Nephron progenitor cell (in vitro differentiated cells): Measurements from ENCODE around the gene PLXDC1.

ENCODE experiments used
- DNase-seq: peaks from one replicate; pipeline ENCODE4 v3.0.0; 2021
- H3K27ac Mint-ChIP-seq: 2 replicates; pipeline ENCODE4 v1.8.0; 2021; ENCODE audit warnings: mild to moderate bottlenecking, moderate library complexity, mixed read lengths
- H3K27me3 Mint-ChIP-seq: 2 replicates; pipeline ENCODE4 v1.8.0; 2021; ENCODE audit warnings: mild to moderate bottlenecking, low read depth, mixed read lengths; ENCODE audit not compliant: poor library complexity
- H3K36me3 Mint-ChIP-seq: 2 replicates; pipeline ENCODE4 v1.8.0; 2021; ENCODE audit warnings: low read depth, mixed read lengths
- H3K4me1 Mint-ChIP-seq: 2 replicates; pipeline ENCODE4 v1.8.0; 2021; ENCODE audit warnings: mixed read lengths
- H3K4me3 Mint-ChIP-seq: 2 replicates; pipeline ENCODE4 v1.8.0; 2021; ENCODE audit warnings: mild to moderate bottlenecking, moderate library complexity, mixed read lengths
- H3K9me3 Mint-ChIP-seq: 2 replicates; pipeline ENCODE4 v1.8.0; 2021; ENCODE audit warnings: mild to moderate bottlenecking, moderate library complexity, mixed read lengths
- CTCF ChIP-seq: fragments of 200-600 bp; sonication (generic); IDR thresholded peaks from 2 replicates; pipeline ENCODE4 v1.5.0; 2021; ENCODE audit warnings: antibody characterized with exemption

Gene PLXDC1

DNA sequence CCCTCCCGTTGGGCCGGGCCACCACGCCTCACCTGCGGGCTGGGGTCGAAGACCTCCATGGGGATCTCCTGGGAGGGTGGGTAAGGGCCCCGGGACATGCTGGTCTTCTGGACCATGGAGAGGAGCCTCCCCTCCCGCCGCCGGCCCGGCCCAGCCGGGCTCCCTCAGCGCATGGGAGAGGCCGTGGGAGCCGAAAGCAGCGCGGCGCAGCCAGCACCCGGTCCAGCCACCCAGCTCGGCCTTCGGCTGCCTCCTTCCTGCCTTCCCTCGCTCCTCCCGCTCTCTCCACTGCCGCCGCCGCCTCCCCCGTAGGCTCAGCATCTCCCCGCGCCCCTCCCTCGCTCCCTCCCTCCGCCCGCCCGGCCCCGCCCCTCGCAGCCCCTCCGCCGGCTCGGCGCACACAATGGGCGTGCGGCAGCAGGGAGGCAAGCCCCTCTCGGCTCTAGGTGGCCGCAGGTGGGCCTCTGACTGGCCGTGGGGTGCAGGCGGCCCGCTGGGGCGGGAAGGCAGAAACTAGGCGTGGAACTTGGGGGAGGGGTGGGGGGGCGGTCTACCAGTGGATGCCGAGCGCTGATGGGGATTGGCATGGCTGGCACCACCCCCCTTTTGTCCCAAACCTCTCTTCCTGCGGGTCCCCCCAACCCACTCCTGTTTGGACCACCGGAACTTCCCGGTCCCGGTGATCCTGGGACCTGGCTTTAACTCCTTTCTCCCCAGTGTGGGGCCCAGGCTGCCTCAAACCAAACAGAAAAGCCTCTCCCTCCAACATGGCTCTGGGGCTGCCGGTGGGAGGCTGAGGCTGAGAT is 46.1 kb upstream of the PLXDC1 start, which contains the start of gene CACNB1:
TSS of gene CACNB1 (minus strand) at position 290 of the 806 bp plus-strand sequence. CDS start at position 116, 174 bp downstream.
- peak within 1 kb of the TSS; percentile 54 for H3K27ac Mint-ChIP-seq
- H3K27me3 Mint-ChIP-seq: peaks cover 4% of the 10 kb centered on the region
- peaks cover 82% of the 10 kb centered on the region for H3K4me1 Mint-ChIP-seq
- peak within 1 kb of the TSS; percentile 81 for H3K4me3 Mint-ChIP-seq
- peak; percentile 91 for DNase-seq
- peaks cover 25% of the 10 kb centered on the region for H3K36me3 Mint-ChIP-seq
- no peak for TF ChIP-seq CTCF
- H3K9me3 Mint-ChIP-seq: no peaks in the 10 kb centered on the region

DNA sequence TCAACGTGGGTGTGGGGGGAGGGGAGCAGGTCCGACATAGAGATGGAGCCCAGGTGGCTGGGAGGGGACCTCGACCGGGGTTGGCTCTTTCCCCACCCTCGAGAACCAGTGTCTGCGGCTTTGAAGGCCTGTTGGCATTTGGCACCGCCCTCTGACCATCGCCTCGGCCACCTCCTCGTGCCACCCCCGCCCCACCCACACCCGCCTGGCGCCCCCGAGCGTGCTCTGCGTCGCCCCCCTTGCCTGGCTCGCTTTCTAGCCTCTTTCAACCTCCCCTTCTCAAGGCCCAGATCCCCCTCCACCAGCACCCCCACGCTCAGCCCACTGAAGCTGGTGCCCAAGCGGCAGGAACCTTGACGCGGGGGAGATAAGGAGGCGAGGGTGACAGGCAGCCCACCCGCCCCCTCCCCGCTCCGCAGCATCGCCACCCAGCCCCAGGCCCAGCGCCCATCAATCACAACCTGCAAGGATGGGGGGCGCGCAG is 45.4 kb upstream of the PLXDC1 start:
- peaks cover 82% of the 10 kb centered on the region for H3K4me1 Mint-ChIP-seq
- no peak for DNase-seq
- H3K9me3 Mint-ChIP-seq: no peaks in the 10 kb centered on the region
- H3K4me3 Mint-ChIP-seq: peak overlapping the region; percentile 81
- no peak overlapping the region for H3K27ac Mint-ChIP-seq
- no peak for TF ChIP-seq CTCF
- H3K27me3 Mint-ChIP-seq: peaks cover 4% of the 10 kb centered on the region
- peaks cover 22% of the 10 kb centered on the region for H3K36me3 Mint-ChIP-seq

DNA sequence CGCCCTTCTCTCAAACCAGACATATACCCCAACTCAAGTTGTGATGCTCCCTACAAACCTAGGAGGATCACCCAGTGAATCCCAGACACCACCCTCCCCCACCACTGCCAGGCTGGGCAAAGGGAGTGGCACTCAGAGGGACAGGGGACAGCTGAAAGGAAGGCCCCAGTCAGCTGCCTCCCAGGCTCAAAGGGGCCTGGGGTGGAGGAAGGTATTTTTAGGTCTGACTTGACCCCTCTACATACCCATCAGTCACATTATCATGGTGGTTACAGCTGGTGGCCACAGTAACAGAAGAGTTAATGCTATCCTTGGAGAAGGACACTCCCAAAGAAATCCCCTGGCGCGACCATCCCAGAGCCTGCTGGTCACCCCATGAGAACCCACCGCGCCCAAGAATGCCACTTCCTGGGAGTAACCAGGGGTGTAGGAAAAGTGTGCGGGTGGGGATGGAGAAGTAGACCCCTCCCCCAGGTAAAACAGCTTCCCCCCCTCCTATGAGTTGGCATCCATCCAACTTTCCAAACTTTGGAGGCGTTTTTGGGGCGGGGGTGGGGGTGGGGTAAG is 44.9 kb upstream of the PLXDC1 start:
- no peak for TF ChIP-seq CTCF
- no peak for DNase-seq
- peaks cover 82% of the 10 kb centered on the region for H3K4me1 Mint-ChIP-seq
- H3K27ac Mint-ChIP-seq: no peak overlapping the region
- H3K27me3 Mint-ChIP-seq: peaks cover 4% of the 10 kb centered on the region
- H3K36me3 Mint-ChIP-seq: peaks cover 16% of the 10 kb centered on the region
- peak overlapping the region; percentile 81 for H3K4me3 Mint-ChIP-seq
- no peaks in the 10 kb centered on the region for H3K9me3 Mint-ChIP-seq

- H3K36me3 Mint-ChIP-seq: peaks cover 12% of the 10 kb centered on the region
- peak overlapping the region; percentile 81 for H3K4me3 Mint-ChIP-seq
- H3K27me3 Mint-ChIP-seq: peaks cover 4% of the 10 kb centered on the region
- peaks cover 76% of the 10 kb centered on the region for H3K4me1 Mint-ChIP-seq
- H3K9me3 Mint-ChIP-seq: no peaks in the 10 kb centered on the region
- no peak for TF ChIP-seq CTCF
- DNase-seq: no peak
- no peak overlapping the region for H3K27ac Mint-ChIP-seq
Observed at GRCh38 chr17:39195568-39196160, 44.2 kb upstream of the PLXDC1 start.

GRCh38 chr17:39194985-39195524 is 43.6 kb upstream of the PLXDC1 start:
- Mint-ChIP-seq H3K4me1 (peaks cover 71% of the 10 kb centered on the region), H3K4me3 (peak overlapping the region; percentile 81), H3K27me3 (peaks cover 4% of the 10 kb centered on the region), H3K27ac (peak overlapping the region; percentile 54), H3K9me3 (no peaks in the 10 kb centered on the region), H3K36me3 (peaks cover 12% of the 10 kb centered on the region)
- no peak for TF ChIP-seq CTCF
- no peak for DNase-seq
